Naive thymus-derived CD8-positive, alpha-beta T cell (primary cell): ENCODE measurements around the gene HSPB6. TPM values are rescaled to one million over a fixed set of nuclear protein-coding genes. Genes with fewer than 3 reads are reported as not detected.
"Not testable (repeated sequence)": the region's sequence is repeated elsewhere in the genome, so short reads cannot be mapped to it uniquely, and the experiment has no call there.

ENCODE experiments used
- ATAC-seq, 2 donors: fragments of 150-1000 bp; cut with Tn5 transposase in 1 of 2; sonication (Bioruptor Pico), chemical (Tn5 transposase) in 1 of 2; 1 replicate in 1 of 2; 2 replicates in 1 of 2; pipeline ENCODE4 v1.10.0; 2021; ENCODE audit warnings: mild to moderate bottlenecking in 2 of 2, moderate library complexity in 2 of 2
- POLR2A ChIA-PET: fragments of 350-600 bp; sonication (Branson Sonifier 250); formaldehyde crosslinking; loops from one replicate; lab custom pipeline; 2021; ENCODE audit warnings: antibody characterized with exemption; lab: Charles Lee
- DNase-seq, 10 donors: peaks; one replicate each; pipeline versions ENCODE4 v3.0.0 to v3.0.0-alpha.2; 2020 to 2022
- H3K27ac Mint-ChIP-seq, 10 donors: one replicate each; pipeline ENCODE4 v1.8.0; 2020 to 2022; ENCODE audit warnings: mild to moderate bottlenecking in 10 of 10, mixed read lengths in 10 of 10, moderate library complexity in 4 of 10, inconsistent platforms in 1 of 10
- H3K27me3 Mint-ChIP-seq, 5 donors: one replicate each; pipeline ENCODE4 v1.8.0; 2021 to 2022; ENCODE audit warnings: mixed read lengths in 5 of 5
- H3K36me3 Mint-ChIP-seq, 3 donors: one replicate each; pipeline ENCODE4 v1.8.0; 2020 to 2022; ENCODE audit warnings: mixed read lengths in 3 of 3, mild to moderate bottlenecking in 2 of 3, inconsistent platforms in 1 of 3
- H3K4me1 Mint-ChIP-seq, 4 donors: one replicate each; pipeline ENCODE4 v1.8.0; 2021 to 2022; ENCODE audit warnings: mixed read lengths in 4 of 4
- H3K4me3 Mint-ChIP-seq, 10 donors: one replicate each; pipeline ENCODE4 v1.8.0; 2020 to 2022; ENCODE audit warnings: mild to moderate bottlenecking in 10 of 10, mixed read lengths in 10 of 10, moderate library complexity in 6 of 10, inconsistent platforms in 1 of 10
- H3K9me3 Mint-ChIP-seq, 9 donors: one replicate each; pipeline ENCODE4 v1.8.0; 2020 to 2022; ENCODE audit warnings: mixed read lengths in 9 of 9, mild to moderate bottlenecking in 3 of 9, inconsistent platforms in 1 of 9, moderate library complexity in 1 of 9
- polyA plus RNA-seq, 3 donors: library from polyadenylated mRNA; unstranded; fragments of 300-500 nt; fragmentation: Illumina TruSeq; gene quantifications; one replicate each; pipeline ENCODE4 v1.2.3, GENCODE V29; 2021
- total RNA-seq, 8 experiments: library from RNA in 2 of 8; stranded (reverse) in 2 of 8; gene quantifications; one replicate each; pipeline ENCODE4 v1.2.3 and lab custom pipeline; 2021 to 2026

Gene HSPB6
- total and polyA plus RNA-seq, 5 experiments from 2014 or later: not detected

DNA sequence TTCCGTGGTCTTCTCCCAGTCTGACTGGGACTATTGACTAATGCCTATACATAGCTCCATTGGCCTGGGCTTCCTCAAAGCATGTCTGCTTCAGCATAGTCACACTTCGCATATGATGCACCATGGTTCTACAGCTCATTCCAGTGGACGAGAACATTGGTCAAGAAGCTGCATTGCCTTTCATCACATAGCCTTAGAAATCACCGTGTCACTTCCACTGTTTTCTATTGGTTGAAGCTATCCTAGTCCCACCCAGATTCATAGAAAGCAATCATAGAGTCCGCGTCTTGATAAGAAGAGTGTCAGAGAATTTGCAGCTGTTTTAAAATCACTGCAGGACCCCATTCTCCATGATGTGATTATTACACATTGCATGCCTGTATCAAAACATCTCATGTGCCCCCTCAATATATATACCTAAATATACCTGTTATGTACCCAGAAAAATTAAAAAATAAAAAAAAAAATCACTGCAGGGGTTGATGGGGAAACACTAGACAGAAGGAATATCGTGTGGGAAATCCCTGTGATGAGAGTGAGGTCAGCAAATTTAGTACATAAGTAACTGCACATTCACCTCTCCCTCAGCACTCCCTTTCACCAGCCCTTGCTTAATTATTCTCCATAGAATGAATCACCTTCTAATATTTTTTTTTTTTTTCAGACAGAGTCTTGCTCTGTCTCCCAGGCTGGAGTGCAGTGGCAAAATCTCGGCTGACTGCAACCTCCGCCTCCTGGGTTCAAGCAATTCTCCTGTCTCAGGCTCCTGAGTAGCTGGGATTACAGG is 16.4 kb upstream of the HSPB6 start:
- Mint-ChIP-seq H3K27ac (peak overlapping the region in 1 of 10 donors; percentile 66), H3K27me3 (no peaks in the 10 kb centered on the region), H3K4me3 (no peak overlapping the region), H3K4me1 (peaks cover 11 to 23% (median 20%) of the 10 kb centered on the region in 4 donors), H3K9me3 (no peaks in the 10 kb centered on the region), H3K36me3 (peaks cover 0 to 8% (median 3%) of the 10 kb centered on the region in 3 donors)
- DNase-seq (no peak), ATAC-seq (no peak)
- POLR2A ChIA-PET: interaction anchor here (2.1 kb wide), 1 partner anchor 28 kb away, joined by 5 read pairs; the partner anchor contains the start of genes PSENEN and U2AF1L4

DNA sequence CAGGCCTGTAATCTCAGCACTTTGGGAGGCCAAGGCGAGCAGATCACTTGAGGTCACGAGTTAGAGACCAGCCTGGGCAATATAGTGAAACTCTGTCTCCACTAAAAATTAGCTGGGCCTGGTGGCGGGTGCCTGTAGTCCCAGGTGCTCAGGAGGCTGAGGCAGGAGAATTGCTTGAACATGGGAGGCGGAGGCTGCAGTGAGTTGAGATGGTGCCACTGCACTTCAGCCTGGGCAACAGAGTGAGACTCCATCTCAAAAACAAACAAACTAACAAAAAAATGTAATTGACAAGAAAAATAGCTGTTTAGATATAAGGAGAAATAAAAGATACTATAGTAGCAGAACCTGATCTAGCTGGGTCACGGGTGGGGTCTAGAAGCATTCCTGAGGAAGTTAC is 15.5 kb upstream of the HSPB6 start:
- not testable (repeated sequence) for H3K4me3 Mint-ChIP-seq, H3K9me3 Mint-ChIP-seq, ATAC-seq, DNase-seq, H3K36me3 Mint-ChIP-seq, H3K27me3 Mint-ChIP-seq, H3K27ac Mint-ChIP-seq
- H3K4me1 Mint-ChIP-seq: peaks cover 11 to 23% (median 20%) of the 10 kb centered on the region in 4 donors
- POLR2A ChIA-PET: interaction anchor here (2.1 kb wide), 1 partner anchor 27 kb away, joined by 5 read pairs; the partner anchor contains the start of genes PSENEN and U2AF1L4

DNA sequence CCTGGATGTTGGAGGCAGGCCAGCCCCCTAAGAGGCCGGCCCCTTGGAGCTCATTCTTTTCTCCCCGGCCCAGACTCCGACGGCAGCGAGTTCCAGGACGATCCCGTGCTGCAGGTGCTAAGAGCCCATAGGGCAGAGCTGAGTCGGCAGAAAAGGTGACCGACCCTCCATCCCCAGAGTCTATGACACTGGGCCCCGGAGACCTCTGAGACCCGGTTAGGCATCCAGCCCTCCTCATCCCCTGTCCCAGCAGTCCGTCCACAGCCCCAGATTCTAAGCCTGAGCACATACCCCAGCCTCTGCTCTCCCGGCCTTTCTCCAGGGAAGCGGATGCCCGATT is 11.2 kb upstream of the HSPB6 start:
- H3K36me3 Mint-ChIP-seq: peaks cover 0 to 33% (median 3%) of the 10 kb centered on the region in 3 donors
- ATAC-seq (no peak), DNase-seq (no peak)
- H3K4me1 Mint-ChIP-seq: peaks cover 0 to 5% (median 2%) of the 10 kb centered on the region in 4 donors
- H3K4me3 Mint-ChIP-seq: no peak overlapping the region
- no peaks in the 10 kb centered on the region for H3K27me3 Mint-ChIP-seq
- H3K9me3 Mint-ChIP-seq: no peaks in the 10 kb centered on the region
- POLR2A ChIA-PET: no interaction called here
- H3K27ac Mint-ChIP-seq: peak overlapping the region in 1 of 10 donors; percentile 66

DNA sequence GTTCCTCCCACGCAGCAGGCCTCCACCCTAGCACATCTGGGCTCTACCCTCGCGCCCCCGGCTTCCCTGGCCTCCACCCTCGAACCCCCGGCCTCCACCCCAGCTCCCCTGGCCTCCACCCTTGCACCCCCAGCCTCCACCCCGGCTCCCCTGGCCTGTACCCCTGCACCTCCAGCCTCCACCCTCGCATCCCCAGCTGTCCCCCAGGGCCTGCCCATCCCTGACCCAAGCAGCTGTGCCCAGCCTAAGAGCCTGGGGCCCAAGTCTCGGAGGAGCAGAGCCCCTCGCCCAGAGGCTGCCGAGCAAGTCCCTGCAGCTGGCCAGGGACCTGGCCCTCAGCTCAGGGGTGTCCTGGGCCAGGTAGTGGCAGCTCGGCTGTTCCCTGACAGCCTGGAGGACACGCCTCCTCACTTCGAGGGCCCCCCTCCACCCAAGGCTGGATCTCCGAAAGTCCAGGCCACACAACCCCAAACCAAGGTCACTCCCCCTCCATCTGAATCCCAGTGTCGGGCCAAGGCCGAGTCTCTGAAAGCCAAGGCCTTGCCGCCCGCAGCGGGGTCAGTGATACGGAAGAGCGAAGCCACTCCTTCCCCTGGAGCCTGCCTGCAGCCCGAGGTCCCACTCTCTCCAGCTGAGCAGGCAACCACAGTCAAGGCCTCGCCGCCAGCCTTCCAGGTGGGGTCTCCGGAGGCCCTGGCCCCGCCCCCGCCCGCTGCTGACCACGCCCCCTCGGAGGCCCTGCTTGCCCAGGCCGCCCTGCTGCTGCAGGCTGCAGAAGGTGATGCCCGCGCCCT is 10.7 kb upstream of the HSPB6 start:
- Mint-ChIP-seq H3K4me1 (peaks cover 0 to 5% (median 2%) of the 10 kb centered on the region in 4 donors), H3K4me3 (no peak overlapping the region), H3K9me3 (no peaks in the 10 kb centered on the region), H3K36me3 (peaks cover 0 to 38% (median 3%) of the 10 kb centered on the region in 3 donors), H3K27ac (no peak overlapping the region), H3K27me3 (no peaks in the 10 kb centered on the region)
- POLR2A ChIA-PET: interaction anchor here (1.0 kb wide), 1 partner anchor 19 kb away, joined by 3 read pairs; the partner anchor contains the start of gene LIN37
- DNase-seq (no peak), ATAC-seq (no peak)

DNA sequence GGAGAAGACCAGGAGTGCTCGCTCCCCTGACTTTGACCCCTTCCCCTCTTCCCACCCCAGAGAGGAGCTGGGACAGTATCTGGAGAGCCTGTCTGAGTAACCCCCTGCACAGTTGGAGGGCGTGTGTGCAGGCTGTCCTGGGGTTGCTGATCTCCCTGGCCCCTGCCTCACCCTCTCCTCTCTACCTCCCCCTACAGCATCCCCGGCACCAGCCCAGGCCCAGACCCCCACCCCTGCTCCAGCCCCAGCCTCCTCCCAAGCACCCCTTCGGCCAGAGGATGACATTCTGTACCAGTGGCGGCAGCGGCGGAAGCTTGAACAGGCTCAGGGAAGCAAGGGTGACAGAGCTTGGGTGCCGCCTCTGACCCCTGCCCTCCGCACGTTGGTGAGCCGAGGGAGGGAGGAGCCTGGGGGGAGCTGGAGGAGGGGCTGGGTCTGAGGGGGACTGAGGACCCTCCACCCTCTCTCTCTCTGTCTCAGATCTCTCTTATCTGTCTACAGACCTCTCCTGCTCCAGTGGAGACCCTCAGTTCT is 9.8 kb upstream of the HSPB6 start:
- no peak for ATAC-seq
- peaks cover 0 to 46% (median 3%) of the 10 kb centered on the region in 3 donors for H3K36me3 Mint-ChIP-seq
- no peak for DNase-seq
- no peaks in the 10 kb centered on the region for H3K27me3 Mint-ChIP-seq
- H3K27ac Mint-ChIP-seq: no peak overlapping the region
- POLR2A ChIA-PET: interaction anchor here (0.6 to 1.0 kb wide), 2 partner anchors 18 to 23 kb away, joined by 3 to 4 read pairs; partner anchors contain the start of gene LIN37
- peaks cover 0 to 7% (median 3%) of the 10 kb centered on the region in 4 donors for H3K4me1 Mint-ChIP-seq
- H3K4me3 Mint-ChIP-seq: no peak overlapping the region
- H3K9me3 Mint-ChIP-seq: no peaks in the 10 kb centered on the region

DNA sequence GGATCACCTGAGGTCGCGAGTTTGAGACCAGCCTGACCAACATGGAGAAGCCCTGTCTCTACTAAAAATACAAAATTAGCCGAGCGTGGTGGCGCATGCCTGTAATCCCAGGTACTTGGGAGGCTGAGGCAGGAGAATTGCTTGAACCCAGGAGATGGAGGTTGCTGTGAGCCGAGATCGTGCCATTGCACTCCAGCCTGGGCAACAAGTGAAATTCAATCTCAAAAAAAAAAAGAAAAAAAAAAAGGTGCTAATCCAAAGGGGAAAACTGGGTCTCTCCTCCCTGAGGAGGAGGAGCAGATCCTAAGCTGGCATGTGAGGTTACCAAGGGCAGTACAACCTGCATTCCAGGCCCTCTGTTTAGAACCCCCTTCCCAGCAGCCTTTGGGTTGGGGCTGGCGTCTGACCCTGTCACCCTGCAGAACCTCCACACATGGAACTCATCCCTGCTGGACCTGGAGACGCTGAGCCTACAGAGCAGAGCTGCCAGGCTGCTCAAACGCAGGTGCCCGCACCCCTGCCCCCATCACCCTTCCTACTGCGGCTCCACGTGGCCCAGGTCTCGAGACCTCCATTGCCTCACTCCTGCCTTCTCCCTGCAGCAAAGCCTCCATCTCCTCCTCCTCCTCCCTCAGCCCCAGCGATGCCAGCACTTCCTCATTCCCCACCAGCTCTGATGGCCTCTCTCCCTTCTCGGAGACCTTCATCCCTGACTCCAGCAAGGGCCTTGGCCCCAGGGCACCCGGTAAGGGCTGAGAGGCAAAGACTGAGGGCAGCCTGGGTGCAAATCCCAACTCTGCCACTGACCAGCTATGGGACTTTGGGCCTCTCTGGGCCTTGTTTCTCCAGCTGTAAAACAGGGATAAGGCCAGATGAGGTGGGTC is 7.8 kb upstream of the HSPB6 start:
- Mint-ChIP-seq H3K27ac (no peak overlapping the region), H3K27me3 (no peaks in the 10 kb centered on the region), H3K9me3 (no peaks in the 10 kb centered on the region), H3K36me3 (peaks cover 0 to 51% (median 3%) of the 10 kb centered on the region in 3 donors), H3K4me1 (peaks cover 2 to 12% (median 6%) of the 10 kb centered on the region in 4 donors), H3K4me3 (no peak overlapping the region)
- DNase-seq (no peak), ATAC-seq (no peak)
- POLR2A ChIA-PET: interaction anchor here (1.3 kb wide), 1 partner anchor 17 kb away, joined by 4 read pairs; the partner anchor contains the start of gene LIN37

DNA sequence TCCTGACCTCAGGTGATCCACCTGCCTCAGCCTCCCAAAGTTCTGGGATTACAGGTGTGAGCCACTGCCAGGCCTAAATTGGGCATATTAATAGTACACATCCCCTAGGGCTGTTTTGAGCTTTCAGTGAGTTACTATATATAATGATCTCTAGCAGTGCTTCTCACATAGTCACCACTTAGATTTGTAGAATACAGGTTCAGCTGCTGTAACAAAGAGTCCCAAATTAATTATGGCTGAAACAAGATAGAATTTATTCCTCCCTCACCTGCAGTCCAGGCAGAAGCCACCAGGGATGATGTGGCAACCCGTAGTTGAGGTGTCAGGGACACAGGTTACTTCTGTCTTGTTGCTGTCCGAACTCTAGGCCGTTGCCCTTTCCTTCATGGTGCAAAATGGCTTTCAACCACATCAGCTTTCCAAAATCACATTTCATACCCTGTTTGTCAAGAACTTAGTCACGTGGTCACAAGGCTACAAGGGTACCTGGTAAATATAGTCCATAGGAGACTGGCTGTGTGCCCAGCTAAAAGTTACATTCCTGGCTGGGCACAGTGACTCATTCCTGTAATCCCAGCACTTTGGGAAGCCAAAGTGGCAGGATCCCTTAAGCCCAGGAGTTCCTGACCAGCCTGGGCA is 4.0 kb upstream of the HSPB6 start:
- Mint-ChIP-seq H3K9me3 (no peaks in the 10 kb centered on the region), H3K4me1 (peaks cover 13 to 38% (median 34%) of the 10 kb centered on the region in 4 donors), H3K36me3 (peaks cover 0 to 42% (median 0%) of the 10 kb centered on the region in 3 donors), H3K27me3 (peaks cover 0 to 8% (median 5%) of the 10 kb centered on the region in 5 donors), H3K27ac (no peak overlapping the region), H3K4me3 (peak overlapping the region in 1 of 10 donors; percentile 30)
- POLR2A ChIA-PET: interaction anchor here (1.8 kb wide), 1 partner anchor 16 kb away, joined by 7 read pairs; the partner anchor contains the start of genes PSENEN and U2AF1L4
- DNase-seq (no peak), ATAC-seq (no peak)

DNA sequence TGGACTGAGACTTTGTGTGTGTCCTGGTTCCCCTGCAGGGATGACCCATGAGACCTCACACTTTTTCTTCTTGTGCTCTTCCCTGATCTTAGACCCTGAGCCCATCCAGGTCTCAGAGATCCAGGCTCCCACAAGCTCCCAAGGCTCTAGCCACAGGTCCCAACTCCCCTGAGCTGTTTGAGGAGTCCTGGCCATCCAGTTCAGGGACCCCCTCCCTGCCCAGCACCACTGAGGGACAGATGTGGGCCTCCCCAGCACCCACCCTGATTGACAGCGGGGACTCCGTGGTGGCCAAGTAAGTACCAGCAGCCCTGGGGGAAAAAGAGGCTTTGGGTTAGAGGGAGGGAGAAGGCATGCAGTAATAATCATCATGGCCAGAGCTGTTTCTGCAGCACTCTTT is 2.9 kb upstream of the HSPB6 start:
- H3K27me3 Mint-ChIP-seq: peaks cover 2 to 11% (median 9%) of the 10 kb centered on the region in 5 donors
- H3K27ac Mint-ChIP-seq: peak overlapping the region in 4 of 10 donors; percentile 16 to 85 (median 46)
- ATAC-seq: no peak
- H3K4me1 Mint-ChIP-seq: peaks cover 17 to 41% (median 40%) of the 10 kb centered on the region in 4 donors
- H3K36me3 Mint-ChIP-seq: peaks cover 0 to 40% (median 0%) of the 10 kb centered on the region in 3 donors
- POLR2A ChIA-PET: interaction anchor here (1.3 to 1.8 kb wide), 2 partner anchors 15 to 18 kb away, joined by 4 to 7 read pairs; partner anchors contain the start of genes IGFLR1, PSENEN and U2AF1L4
- H3K4me3 Mint-ChIP-seq: peak overlapping the region; percentile 16 to 98 (median 78)
- no peaks in the 10 kb centered on the region for H3K9me3 Mint-ChIP-seq
- DNase-seq: no peak

DNA sequence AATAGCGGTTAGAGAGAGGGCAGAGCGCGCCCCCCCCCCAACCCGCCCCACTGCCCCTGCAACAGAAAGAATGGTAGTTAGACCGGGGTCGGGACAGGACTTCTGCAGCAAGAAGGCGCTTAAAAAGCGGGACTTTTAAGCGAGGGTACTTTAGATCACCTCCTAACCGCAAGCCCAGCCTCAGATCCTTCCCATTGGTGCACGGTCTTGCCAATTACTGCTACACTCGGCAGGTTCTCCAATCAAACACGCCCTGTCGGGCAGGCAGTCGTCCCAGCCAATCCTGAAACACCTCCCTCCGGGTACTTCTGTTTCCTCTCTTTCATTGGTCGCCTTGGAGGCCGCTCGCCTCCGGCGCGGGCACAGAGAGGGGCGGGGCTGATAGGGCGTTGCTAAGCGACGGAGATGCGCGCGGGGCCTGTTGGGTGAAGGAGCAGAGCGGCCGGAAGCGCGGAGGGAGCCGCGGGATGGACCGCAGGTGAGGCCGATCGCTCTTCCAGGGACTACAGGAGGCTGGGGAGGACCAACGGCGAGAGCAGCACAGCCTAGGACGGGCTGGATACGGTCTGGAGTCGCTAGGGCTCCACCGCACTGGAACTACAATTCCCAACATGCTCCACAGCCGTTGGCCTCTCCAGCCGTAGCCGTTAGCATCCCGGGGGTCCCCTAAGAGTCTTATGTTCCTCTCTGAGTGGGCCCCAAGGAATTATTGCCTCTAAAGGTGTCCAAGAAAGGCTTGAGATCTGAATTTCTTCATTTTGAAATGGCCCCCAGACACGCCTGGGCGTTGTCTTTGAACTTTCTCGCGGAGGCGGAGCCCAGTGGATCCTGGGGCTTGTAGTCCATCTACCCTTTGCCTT is 1.1 kb upstream of the HSPB6 start, which contains the start of gene PROSER3:
PROSER3 (plus strand) TSS at position 428 of the 860 bp plus-strand sequence; CDS start at position 468, 40 bp downstream.
- DNase-seq (peak; percentile 91 to 100 (median 99)), ATAC-seq (peak; percentile 97)
- Mint-ChIP-seq H3K4me3 (peak within 1 kb of the TSS; percentile 90 to 99 (median 98)), H3K36me3 (peaks cover 0 to 34% (median 5%) of the 10 kb centered on the region in 3 donors), H3K27ac (peak within 1 kb of the TSS; percentile 93 to 98 (median 96)), H3K9me3 (no peaks in the 10 kb centered on the region), H3K27me3 (peaks cover 2 to 12% (median 9%) of the 10 kb centered on the region in 5 donors), H3K4me1 (peaks cover 18 to 41% (median 40%) of the 10 kb centered on the region in 4 donors)
- POLR2A ChIA-PET: interaction anchor here (0.9 to 4.1 kb wide), 7 partner anchors 10 to 55 kb away, joined by 4 to 36 read pairs (median 6); partner anchors contain the start of genes IGFLR1, LIN37, PSENEN and U2AF1L4

DNA sequence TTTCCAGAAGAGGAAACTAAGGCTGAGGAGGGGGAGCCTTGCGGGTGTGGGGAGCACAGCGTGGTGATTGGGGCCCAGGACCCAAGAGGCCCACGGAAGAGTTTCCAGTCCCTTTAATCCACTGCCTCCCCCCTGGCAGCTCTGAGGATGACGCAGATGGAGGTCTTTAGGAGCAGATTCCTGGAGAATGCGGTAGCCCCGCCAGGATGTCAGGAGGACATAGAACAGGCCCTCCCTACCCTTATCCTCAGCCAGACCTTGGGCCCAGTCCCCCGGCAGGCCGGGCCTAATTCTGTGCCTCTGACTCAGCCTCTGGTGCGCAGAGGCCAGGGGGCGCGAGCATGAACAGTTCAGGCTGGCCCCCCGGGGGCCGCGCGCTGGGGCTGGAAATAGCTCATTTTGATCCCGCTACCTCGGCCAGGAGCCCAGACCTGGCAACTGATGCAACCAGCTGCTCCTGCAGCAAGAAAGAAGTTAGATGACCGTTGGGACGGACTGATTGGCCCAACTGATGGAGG is 461 bp upstream of the HSPB6 start:
- Mint-ChIP-seq H3K4me1 (peaks cover 18 to 41% (median 40%) of the 10 kb centered on the region in 4 donors), H3K9me3 (no peaks in the 10 kb centered on the region), H3K27me3 (peaks cover 2 to 12% (median 9%) of the 10 kb centered on the region in 5 donors), H3K36me3 (peaks cover 0 to 27% (median 5%) of the 10 kb centered on the region in 3 donors), H3K27ac (peak overlapping the region in 6 of 10 donors; percentile 44 to 98 (median 94)), H3K4me3 (peak overlapping the region; percentile 90 to 99 (median 98))
- no peak for ATAC-seq
- peak in 2 of 10 donors; percentile 21 for DNase-seq
- POLR2A ChIA-PET: interaction anchor here (0.6 to 4.1 kb wide), 7 partner anchors 8 to 55 kb away, joined by 3 to 36 read pairs (median 6); partner anchors contain the start of genes IGFLR1, LIN37, PSENEN and U2AF1L4
